ENCODE data around the gene NKX1-2.
"Not testable (repeated sequence)": the region's sequence is repeated elsewhere in the genome, so short reads cannot be mapped to it uniquely, and the experiment has no call there.

Gene NKX1-2

GRCh38 chr10:124449170-124450011 lies 444 bp downstream of the NKX1-2 start:
- no peak for DNase-seq

GRCh38 chr10:124448696-124449169 lies 1.1 kb downstream of the NKX1-2 start:
- DNase-seq, result no peak

GRCh38 chr10:124447751-124448466 lies 1.9 kb downstream of the NKX1-2 start:
- no peak for DNase-seq

DNA sequence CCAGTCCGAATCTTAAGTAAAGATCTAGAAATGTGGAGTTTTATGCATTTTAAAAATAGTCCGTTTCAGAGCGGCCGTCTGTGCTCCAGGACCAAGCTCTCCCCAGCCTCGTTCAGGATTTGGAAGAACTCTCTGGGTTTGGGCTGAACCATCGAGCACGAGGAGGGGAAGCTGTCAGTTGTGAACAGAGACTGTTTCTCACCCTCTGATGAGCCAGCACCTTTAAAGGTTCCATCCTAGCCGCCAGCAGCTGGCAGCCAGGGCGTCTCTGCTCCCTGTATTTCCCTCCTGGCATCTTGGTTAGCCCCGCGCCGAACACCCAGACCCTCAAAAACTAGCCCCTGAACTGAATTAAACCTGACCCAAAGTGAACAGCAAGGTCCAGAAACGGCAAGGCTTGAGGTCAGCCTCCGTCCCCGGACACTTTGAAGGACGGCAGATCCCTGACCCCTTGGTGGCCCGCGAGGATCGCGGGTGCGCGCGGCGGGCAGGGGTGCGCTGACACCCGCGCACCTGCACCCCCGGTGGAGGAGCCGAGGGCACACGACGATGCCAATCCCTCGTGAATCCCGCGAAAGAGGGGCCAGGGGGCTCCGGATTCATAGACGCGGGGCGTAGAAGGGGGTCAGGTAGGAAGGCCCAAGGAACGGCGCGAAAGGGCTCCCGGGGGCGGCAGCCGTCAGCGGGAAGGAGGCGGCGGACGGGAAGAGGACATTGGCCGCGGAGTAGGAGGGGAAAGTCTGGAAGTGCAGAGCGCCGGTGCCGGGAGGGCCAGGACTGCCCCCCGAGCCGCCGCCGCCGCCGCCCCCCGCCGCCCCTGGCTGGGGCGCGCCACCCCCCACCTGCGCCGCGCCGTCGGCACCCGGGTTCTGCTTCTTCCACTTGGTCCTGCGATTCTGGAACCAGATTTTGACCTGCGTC lies 2.7 kb downstream of the NKX1-2 start:
- no peak for DNase-seq

DNA sequence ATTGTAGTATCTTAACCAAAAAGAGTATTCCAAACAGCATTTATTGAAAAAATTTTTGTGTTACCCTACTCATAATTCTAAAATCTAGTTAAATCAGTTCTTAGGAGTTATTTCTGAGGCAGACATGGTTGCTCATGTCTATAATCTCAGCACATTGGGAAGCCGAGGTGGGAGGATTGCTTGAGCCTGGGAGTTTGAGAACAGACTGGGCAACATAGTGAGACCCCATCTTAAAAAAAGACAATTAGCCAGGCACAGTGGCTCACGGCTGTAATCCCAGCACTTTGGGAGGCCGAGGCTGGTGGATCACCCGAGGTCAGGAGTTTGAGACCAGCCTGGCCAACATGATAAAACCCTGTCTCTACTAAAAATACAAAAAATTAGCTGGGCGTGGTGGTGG lies 8.1 kb downstream of the NKX1-2 start:
- not testable (repeated sequence) for DNase-seq

DNA sequence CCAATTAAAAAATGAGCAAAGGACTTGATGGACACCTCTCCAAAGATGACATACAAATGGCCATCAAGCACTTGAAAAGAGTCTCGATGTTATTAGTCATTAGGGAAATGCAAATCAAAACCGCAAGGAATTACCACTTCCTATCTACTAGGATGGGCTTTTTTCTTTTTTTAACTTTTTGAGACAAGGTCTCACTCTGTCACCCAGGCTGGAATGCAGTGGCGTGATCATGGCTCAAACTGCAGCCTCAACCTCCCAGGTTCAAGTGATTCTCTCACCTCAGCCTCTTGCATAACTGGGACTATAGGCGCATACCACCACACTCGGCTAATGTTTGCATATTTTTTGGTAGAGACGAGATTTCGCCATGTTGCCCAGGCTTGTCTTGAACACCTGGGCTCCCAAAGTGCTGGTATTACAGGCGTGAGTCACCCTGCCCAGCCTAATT lies 13.6 kb downstream of the NKX1-2 start:
- no peak for DNase-seq

GRCh38 chr10:124435683-124436082 lies 14.2 kb downstream of the NKX1-2 start:
- not testable (repeated sequence) for DNase-seq

DNA sequence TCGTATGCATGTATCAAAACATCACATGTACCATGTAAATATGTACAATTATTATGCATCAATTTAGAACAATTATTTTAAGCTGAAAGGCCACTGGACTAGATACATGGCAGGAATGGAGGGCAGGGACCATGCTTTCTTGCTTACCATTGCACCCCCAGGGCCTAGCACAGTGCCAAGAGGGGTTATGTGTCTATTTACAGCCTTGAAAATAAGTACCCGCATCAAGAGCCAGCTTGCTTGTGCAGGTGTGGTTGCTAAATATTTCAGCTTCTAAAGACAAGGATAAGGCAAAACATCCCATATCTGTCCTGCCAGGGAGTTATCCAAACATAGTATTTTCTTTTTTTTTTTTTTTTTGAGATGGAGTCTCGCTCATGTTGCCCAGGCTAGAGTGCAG lies 16.4 kb downstream of the NKX1-2 start:
- DNase-seq, result no peak

GRCh38 chr10:124430077-124430476 lies 19.8 kb downstream of the NKX1-2 start:
- no peak for DNase-seq

- DNase-seq, result no peak
Measured at GRCh38 chr10:124429576-124429975, 20.3 kb downstream of the NKX1-2 start.

DNA sequence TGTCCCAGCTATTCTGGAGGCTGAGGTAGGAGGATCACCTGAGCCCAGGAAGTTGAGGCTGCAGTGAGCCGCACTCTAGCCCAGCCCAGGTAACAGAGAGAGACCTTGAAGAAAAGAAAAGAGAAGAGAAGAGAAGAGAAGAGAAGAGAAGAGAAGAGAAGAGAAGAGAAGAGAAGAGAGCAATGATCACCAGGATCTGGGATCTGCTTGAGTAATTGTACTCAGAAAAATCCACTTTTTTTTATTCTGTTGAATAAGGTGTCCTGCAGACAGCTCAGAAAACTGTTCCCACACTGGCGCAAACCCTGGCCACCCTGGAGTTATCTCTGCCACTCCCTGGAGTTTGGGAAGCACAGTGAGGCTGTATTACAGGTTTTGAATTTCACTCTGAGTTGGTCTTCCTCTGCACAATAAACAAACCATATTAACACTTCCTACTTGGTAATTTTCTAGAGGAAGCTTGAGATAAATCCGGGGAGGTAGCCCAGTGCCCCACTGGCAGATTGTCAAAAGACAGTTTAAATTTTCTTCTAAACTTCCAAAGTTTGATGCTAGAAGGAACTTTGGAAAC lies 21.5 kb downstream of the NKX1-2 start:
- no peak for DNase-seq

DNA sequence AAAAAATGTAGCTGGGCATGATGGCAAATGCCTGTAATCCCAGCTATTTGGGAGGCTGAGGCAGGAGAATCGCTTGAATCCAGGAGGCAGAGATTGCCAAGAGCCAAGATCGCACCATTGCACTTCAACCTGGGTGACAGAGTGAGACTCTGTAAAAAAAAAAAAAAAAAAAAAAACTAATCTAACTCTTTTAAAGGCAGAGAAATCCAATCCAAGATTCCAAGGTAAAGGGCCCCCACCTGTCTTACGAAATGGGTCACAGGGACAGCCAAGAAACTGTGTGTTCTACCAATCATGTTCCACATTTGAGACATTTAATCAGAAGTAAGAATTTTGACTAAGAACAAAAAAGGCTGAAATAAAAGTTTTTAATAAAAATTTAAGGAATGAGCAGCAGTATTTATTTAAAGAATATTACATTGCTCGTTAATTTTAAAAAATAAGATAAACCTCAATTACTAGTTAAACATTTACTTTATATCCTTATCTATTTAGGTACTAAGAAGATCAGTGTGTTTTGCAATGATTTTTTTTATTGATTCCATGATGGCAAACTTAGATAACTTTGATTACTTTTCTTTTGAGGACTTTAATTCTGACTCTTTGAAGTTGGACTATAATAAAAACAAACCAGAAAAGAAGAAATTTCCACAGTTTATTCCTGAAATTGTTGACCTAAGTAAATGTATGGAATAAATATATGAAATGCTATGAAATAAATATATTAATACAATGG lies 24.4 kb downstream of the NKX1-2 start:
- DNase-seq, result no peak

GRCh38 chr10:124423813-124424212 lies 26.0 kb downstream of the NKX1-2 start:
- no peak for DNase-seq

GRCh38 chr10:124422742-124423141 lies 27.1 kb downstream of the NKX1-2 start:
- no peak for DNase-seq

DNA sequence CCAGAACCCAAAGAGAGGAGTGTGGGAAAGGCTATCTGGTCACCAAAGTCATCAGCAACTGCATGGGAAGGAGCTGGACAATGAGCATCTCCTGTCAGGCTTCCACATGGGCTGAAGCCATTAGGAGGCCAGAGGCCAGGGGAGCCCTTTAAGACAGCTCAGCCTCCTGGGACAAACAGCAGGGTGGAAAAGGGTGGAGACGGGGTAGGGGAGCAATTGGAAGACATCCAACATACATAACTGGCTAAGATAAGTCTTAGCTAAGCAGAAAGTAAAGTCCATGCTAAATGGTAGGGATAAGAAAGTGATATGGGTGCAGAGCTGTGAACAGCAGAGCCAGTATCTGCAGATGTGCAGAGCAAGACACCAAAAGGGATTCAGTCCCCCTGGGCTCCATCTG lies 29.6 kb downstream of the NKX1-2 start:
- no peak for DNase-seq

GRCh38 chr10:124419635-124420034 lies 30.2 kb downstream of the NKX1-2 start:
- no peak for DNase-seq

- DNase-seq, result peak; percentile 78 to 83
Measured at GRCh38 chr10:124418726-124419501, 30.9 kb downstream of the NKX1-2 start, which contains the start of gene OAT. Gene OAT (minus strand): TSS chr10:124418923. CDS start chr10:124412171, 6,752 bp downstream.

DNA sequence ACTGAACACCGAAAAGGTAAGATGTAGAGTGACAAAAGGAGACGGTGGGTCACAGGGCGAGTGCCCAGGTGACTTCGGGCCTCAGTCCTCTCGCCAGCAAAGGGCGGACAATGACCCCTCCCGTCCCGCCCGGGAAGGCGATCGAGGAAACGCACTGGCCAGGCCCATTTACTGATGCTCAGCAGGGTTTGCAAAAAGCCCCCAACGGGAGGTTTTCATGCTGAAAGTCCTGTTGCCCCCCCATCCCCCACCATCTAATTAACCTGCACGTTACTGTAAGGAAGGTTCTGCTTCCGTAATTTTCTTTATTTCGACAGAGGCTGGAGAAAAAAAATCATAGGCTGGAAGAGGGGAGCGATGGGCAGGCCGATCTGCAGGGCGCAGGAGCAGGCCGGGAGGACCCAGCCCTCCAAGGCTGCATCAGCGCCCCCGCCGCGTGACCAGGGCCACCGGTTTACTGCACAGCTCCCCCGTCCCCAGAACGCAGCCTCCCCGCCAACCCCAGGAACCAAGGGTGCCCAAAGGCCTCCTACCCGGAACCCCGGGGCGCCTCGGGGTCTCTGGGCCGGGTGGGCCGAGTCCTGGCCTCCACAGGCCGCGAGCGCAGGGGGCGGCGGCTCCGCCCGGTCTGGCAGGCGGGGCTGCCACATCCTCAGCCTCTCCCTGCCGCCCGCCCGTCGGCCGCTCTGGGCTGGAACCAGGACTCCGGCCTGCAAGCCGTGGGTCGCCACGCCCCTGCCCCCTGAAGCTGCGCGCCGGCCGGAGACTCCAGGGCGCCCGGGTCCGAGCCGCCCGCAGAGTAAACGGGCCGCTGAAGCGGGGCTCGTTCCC lies 31.7 kb downstream of the NKX1-2 start:
- peak in 1 of 2 experiments; percentile 29 for DNase-seq

DNA sequence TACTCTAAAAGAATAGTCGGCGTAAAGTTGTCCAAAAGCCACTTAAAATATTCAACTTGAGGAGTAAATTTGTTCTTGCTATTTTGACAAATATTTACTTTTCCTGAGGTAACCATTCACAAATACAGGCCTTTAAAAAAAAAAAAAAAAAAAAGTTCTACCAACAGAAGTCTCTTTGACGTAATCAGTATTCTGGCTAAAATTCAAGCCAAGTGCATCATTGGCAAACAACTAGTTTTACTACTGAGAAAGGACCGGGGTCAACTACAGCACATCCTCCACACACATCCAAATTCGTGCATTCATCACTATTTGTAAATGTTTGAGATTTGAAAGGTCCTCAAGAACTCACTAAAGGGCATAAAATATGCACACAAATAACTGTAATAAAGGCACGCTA lies 33.1 kb downstream of the NKX1-2 start:
- no peak for DNase-seq

- no peak for DNase-seq
Measured at GRCh38 chr10:124415210-124415609, 34.6 kb downstream of the NKX1-2 start.
